Epidermal melanocyte (primary cell): ENCODE results near the gene PECR.
"Not testable (repeated sequence)": the region's sequence is repeated elsewhere in the genome, so short reads cannot be mapped to it uniquely, and the experiment has no call there.

Experiments used
- DNase-seq: peaks from one replicate; pipeline ENCODE4 v3.0.0; 2011; ENCODE audit warnings: low spot score; ENCODE audit not compliant: insufficient read length

Gene PECR

GRCh38 chr2:216030216-216030615 lies 51.4 kb downstream of the PECR start:
- no peak for DNase-seq

- no peak for DNase-seq
These were observed 52.0 kb downstream of the PECR start for GRCh38 chr2:216029416-216030129.

GRCh38 chr2:216024779-216025336 lies 56.8 kb downstream of the PECR start:
- DNase-seq = no peak

- peak; percentile 80 for DNase-seq
These were observed 58.5 kb downstream of the PECR start for GRCh38 chr2:216023055-216023648.

- DNase-seq = no peak
These were observed 59.6 kb downstream of the PECR start for GRCh38 chr2:216021768-216022565.

- DNase-seq = no peak
These were observed 62.9 kb downstream of the PECR start for GRCh38 chr2:216018709-216019108.

- no peak for DNase-seq
These were observed 64.2 kb downstream of the PECR start for GRCh38 chr2:216017365-216017764.

- DNase-seq = no peak
These were observed 65.0 kb downstream of the PECR start for GRCh38 chr2:216016581-216016980.

- no peak for DNase-seq
These were observed 65.7 kb downstream of the PECR start for GRCh38 chr2:216015722-216016464.

GRCh38 chr2:216014986-216015385 lies 66.6 kb downstream of the PECR start:
- DNase-seq = no peak

- DNase-seq = no peak
These were observed 67.6 kb downstream of the PECR start for GRCh38 chr2:216014006-216014405.

- peak; percentile 81 for DNase-seq
These were observed 68.3 kb downstream of the PECR start, which contains the start of gene MREG for GRCh38 chr2:216013080-216013909. MREG (minus strand) TSS chr2:216013551; CDS start chr2:216013327, 224 bp downstream.

GRCh38 chr2:216012830-216013079 lies 68.9 kb downstream of the PECR start:
- DNase-seq = no peak

- DNase-seq = no peak
These were observed 69.3 kb downstream of the PECR start for GRCh38 chr2:216012133-216012829.

GRCh38 chr2:216009215-216009614 lies 72.4 kb downstream of the PECR start:
- DNase-seq = not testable (repeated sequence)

GRCh38 chr2:216008387-216008786 lies 73.2 kb downstream of the PECR start:
- no peak for DNase-seq

- DNase-seq = no peak
These were observed 75.4 kb downstream of the PECR start for GRCh38 chr2:216006164-216006663.

GRCh38 chr2:216004697-216005283 lies 76.8 kb downstream of the PECR start:
- DNase-seq = no peak
